Endothelial cell of umbilical vein (primary cell): ENCODE measurements around the gene LRCH1. TPM values are rescaled to one million over a fixed set of nuclear protein-coding genes. Genes with fewer than 3 reads are reported as not detected.

ENCODE experiments used
- BruUV-seq: library from RNA; stranded (reverse); fragments of 400-500 nt; replicated peaks from 2 replicates; lab custom pipeline; 2021; lab: Mats Ljungman, UMichigan
- CTCF ChIA-PET: fragments of 300-600, 350-600 bp; sonication (Branson Sonifier 250); formaldehyde crosslinking; loops from one replicate; lab custom pipeline; 2021; ENCODE audit warnings: antibody characterized with exemption, inconsistent platforms; lab: Charles Lee
- POLR2A ChIA-PET: fragments of 300-600, 350-600 bp; sonication (Branson Sonifier 250); formaldehyde crosslinking; loops from one replicate; lab custom pipeline; 2021; ENCODE audit warnings: antibody characterized with exemption, inconsistent platforms; lab: Charles Lee
- DNase-seq: peaks from one replicate; pipeline ENCODE4 v3.0.0-alpha.2; 2011; ENCODE audit warnings: low read depth, low spot score
- FAIRE-seq: peaks from 2 replicates; lab custom pipeline; 2011; peaks lifted over from hg19 to GRCh38; lab: Jason Lieb, UNC
- H2AFZ ChIP-seq: 2 replicates; pipeline ENCODE4 v1.6.0; 2012; ENCODE audit warnings: low read depth, low read length, control low read depth, inconsistent platforms
- H3K27ac ChIP-seq: 2 replicates; pipeline ENCODE4 v1.5.1; 2011; ENCODE audit warnings: low read depth, mild to moderate bottlenecking, control low read depth, low read length, moderate library complexity; ENCODE audit not compliant: insufficient read depth
- H3K27me3 ChIP-seq, 2 experiments: 2 replicates each; pipeline versions ENCODE4 v1.6.0 to v1.6.1; 2011; ENCODE audit warnings: low read length in 2 of 2, mixed read lengths in 1 of 2; ENCODE audit not compliant: control insufficient read depth in 2 of 2, insufficient read depth in 2 of 2
- H3K36me3 ChIP-seq, 2 experiments: 2 replicates in 1 of 2; 3 replicates in 1 of 2; pipeline ENCODE4 v1.5.1; 2011; ENCODE audit warnings: low read length in 2 of 2, mild to moderate bottlenecking in 1 of 2, moderate library complexity in 1 of 2; ENCODE audit not compliant: control insufficient read depth in 2 of 2, insufficient read depth in 2 of 2; ENCODE audit errors: extremely low read depth in 1 of 2
- H3K4me1 ChIP-seq: 3 replicates; pipeline ENCODE4 v1.5.1; 2011; ENCODE audit warnings: mild to moderate bottlenecking, low read length; ENCODE audit not compliant: control insufficient read depth, insufficient read depth; ENCODE audit errors: extremely low read depth
- H3K4me2 ChIP-seq: 2 replicates; pipeline ENCODE4 v1.6.1; 2011; ENCODE audit warnings: low read length, control low read depth, mixed read lengths; ENCODE audit not compliant: insufficient read depth
- H3K4me3 ChIP-seq, 3 experiments: fragments of 200-600 bp in 1 of 3; sonication (generic), shearing (Covaris generic) in 1 of 3; replicated peaks in 1 of 3; 2 replicates each; pipeline ENCODE4 v1.5.1; 2011 to 2016; ENCODE audit warnings: control low read depth in 3 of 3, low read length in 3 of 3, mild to moderate bottlenecking in 2 of 3, inconsistent platforms in 1 of 3, low read depth in 1 of 3, moderate library complexity in 1 of 3; ENCODE audit not compliant: insufficient read depth in 1 of 3
- H3K79me2 ChIP-seq: 2 replicates; pipeline ENCODE4 v1.6.0; 2012; ENCODE audit warnings: low read length, inconsistent platforms; ENCODE audit not compliant: control insufficient read depth, insufficient read depth
- H3K9ac ChIP-seq: replicated peaks from 2 replicates; pipeline ENCODE3; 2011; ENCODE audit warnings: low read length, control low read depth; ENCODE audit not compliant: insufficient read depth; ENCODE audit errors: extremely low read depth
- H3K9me1 ChIP-seq: replicated peaks from 3 replicates; pipeline ENCODE4 v1.6.0; 2011; ENCODE audit warnings: mild to moderate bottlenecking, low read length; ENCODE audit not compliant: control insufficient read depth, insufficient read depth; ENCODE audit errors: extremely low read depth
- H3K9me3 ChIP-seq: replicated peaks from 2 replicates; pipeline ENCODE4 v1.5.1; 2012; ENCODE audit warnings: low read length, inconsistent platforms; ENCODE audit not compliant: control insufficient read depth, insufficient read depth
- H4K20me1 ChIP-seq: replicated peaks from 2 replicates; pipeline ENCODE3; 2011; ENCODE audit warnings: mild to moderate bottlenecking, low read length; ENCODE audit not compliant: control insufficient read depth, insufficient read depth; ENCODE audit errors: extremely low read depth
- CTCF ChIP-seq, 2 donors: IDR thresholded peaks; 1 replicate in 1 of 2; 2 replicates in 1 of 2; pipeline ENCODE4 v1.5.1; 2011; ENCODE audit warnings: low read length in 2 of 2, mild to moderate bottlenecking in 2 of 2, moderate library complexity in 2 of 2, control low read depth in 1 of 2, inconsistent platforms in 1 of 2, low read depth in 1 of 2; ENCODE audit not compliant: insufficient read depth in 1 of 2; ENCODE audit errors: extremely low read depth in 1 of 2
- EZH2 ChIP-seq: IDR thresholded peaks from 2 replicates; pipeline ENCODE4 v1.6.1; 2012; ENCODE audit warnings: borderline replicate concordance, low read depth, mild to moderate bottlenecking, moderate library complexity, low read length, inconsistent platforms; ENCODE audit not compliant: severe bottlenecking
- FOS ChIP-seq: IDR thresholded peaks from 2 replicates; pipeline ENCODE4 v1.6.1; 2011; ENCODE audit warnings: mild to moderate bottlenecking, low read length, moderate library complexity, borderline replicate concordance; ENCODE audit not compliant: insufficient read depth
- GATA2 ChIP-seq: IDR thresholded peaks from 2 replicates; pipeline ENCODE4 v1.7.0; 2011; ENCODE audit warnings: low read depth, mild to moderate bottlenecking, moderate library complexity, mixed read lengths, low read length; ENCODE audit not compliant: insufficient read length, insufficient read depth
- JUN ChIP-seq: IDR thresholded peaks from 2 replicates; pipeline ENCODE4 v1.6.1; 2011; ENCODE audit warnings: borderline replicate concordance, low read depth; ENCODE audit not compliant: insufficient read length, insufficient read depth
- MAX ChIP-seq: IDR thresholded peaks from 2 replicates; pipeline ENCODE4 v1.6.1; 2011; ENCODE audit not compliant: insufficient read depth, insufficient read length
- MYC ChIP-seq: IDR thresholded peaks from one replicate; pipeline ENCODE4 v1.6.1; 2011; ENCODE audit warnings: mild to moderate bottlenecking, low read depth, low read length
- POLR2A ChIP-seq: IDR thresholded peaks from 2 replicates; pipeline ENCODE4 v1.6.1; 2012; ENCODE audit warnings: low read depth, mild to moderate bottlenecking, control low read depth, low read length
- POLR2AphosphoS5 ChIP-seq: IDR thresholded peaks from 2 replicates; pipeline ENCODE4 v1.6.1; 2012; ENCODE audit warnings: low read depth, mild to moderate bottlenecking, control low read depth, low read length, moderate library complexity; ENCODE audit not compliant: insufficient read depth
- dilution Hi-C: fragments of 300-500 bp; cut with MboI; formaldehyde crosslinking; loops from one replicate; pipeline ENCODE4 v1.15.0; 2019; ENCODE audit warnings: low sequenced_read_pairs; ENCODE audit not compliant: extremely low pct_ligation_motif_present
- intact Hi-C: fragments of 100-400 bp; cut with micrococcal nuclease; formaldehyde crosslinking; loops from one replicate; pipeline ENCODE4 v1.10.0; 2022
- polyA plus RNA-seq, 4 experiments: library from polyadenylated mRNA; depleted of rRNA in 3 of 4; stranded (reverse) in 3 of 4; unstranded in 1 of 4; fragments of >200 nt; gene quantifications; 2 replicates each; pipeline versions ENCODE4 v1.2.1 to v1.2.3, GENCODE V29; 2011 to 2012; ENCODE audit warnings: missing spikeins in 1 of 4
- total RNA-seq: library from RNA; stranded (reverse); gene quantifications from 2 replicates; pipeline ENCODE4 v1.2.3, GENCODE V29; 2021

Gene LRCH1
- total and polyA plus RNA-seq, 2 donors (not counting 3 experiments of a cell fraction or from before 2014, with no cell fraction given): 5.4 to 16.5 TPM

- Histone ChIP-seq H4K20me1 (no peaks in the 10 kb centered on the region), H3K36me3 (no peaks in the 10 kb centered on the region), H3K4me2 (peak overlapping the region; percentile 46), H3K27me3 (no peaks in the 10 kb centered on the region), H3K79me2 (peaks cover 19% of the 10 kb centered on the region), H3K9me3 (no peaks in the 10 kb centered on the region), H3K4me3 (no peak overlapping the region), H3K27ac (peak overlapping the region; percentile 34), H3K9me1 (no peaks in the 10 kb centered on the region), H2AFZ (no peak overlapping the region), H3K4me1 (peaks cover 51% of the 10 kb centered on the region), H3K9ac (no peak overlapping the region)
- ChIA-PET POLR2A (no interaction called here), CTCF (interaction anchor here (0.6 to 1.4 kb wide), 5 partner anchors 9 to 114 kb away, joined by 3 to 6 read pairs (median 3); no protein-coding TSS in a partner anchor)
- intact Hi-C loops: no loop called here
- TF ChIP-seq EZH2 (no peak), JUN (no peak), MYC (no peak), CTCF (IDR thresholded peaks at IDR 0.05; ENCODE audit: extremely low read depth in 1 of 2, insufficient read depth in 1 of 2, low read depth in 1 of 2, low read length in 2 of 2) (no peak), GATA2 (no peak), FOS (no peak), MAX (no peak), POLR2A (no peak), POLR2AphosphoS5 (no peak)
- DNase-seq (no peak), FAIRE-seq (no peak)
- dilution Hi-C loops: no loop called here
- no TSS peak for BruUV-seq
Observed at GRCh38 chr13:46665248-46665632, 112.3 kb downstream of the LRCH1 start.
